Loucy (cell line): ENCODE measurements around the gene FAM83C.

Experiments used
- H2AFZ ChIP-seq: fragments of 200-600 bp; sonication (generic); 2 replicates; pipeline ENCODE4 v1.6.0; 2016; ENCODE audit warnings: antibody characterized with exemption, mild to moderate bottlenecking, low read length, moderate library complexity
- H3F3A ChIP-seq: fragments of 200-600 bp; 2 replicates; pipeline ENCODE4 v1.6.0; 2016; ENCODE audit warnings: antibody characterized with exemption, low read depth, mild to moderate bottlenecking
- H3K27me3 ChIP-seq: fragments of 200-600 bp; sonication (generic); 2 replicates; pipeline ENCODE4 v1.6.1; 2014; ENCODE audit warnings: low read length, mild to moderate bottlenecking; ENCODE audit not compliant: insufficient read depth, poor library complexity, severe bottlenecking
- H3K36me3 ChIP-seq: fragments of 200-600 bp; sonication (generic); 2 replicates; pipeline ENCODE4 v1.6.1; 2016; ENCODE audit warnings: low read length; ENCODE audit not compliant: insufficient read depth
- H3K4me1 ChIP-seq: fragments of 200-600 bp; sonication (generic); 2 replicates; pipeline ENCODE4 v1.5.1; 2014; ENCODE audit warnings: low read length, mild to moderate bottlenecking; ENCODE audit not compliant: insufficient read depth, poor library complexity, severe bottlenecking
- H3K4me2 ChIP-seq: fragments of 200-600 bp; sonication (generic); 2 replicates; pipeline ENCODE4 v1.6.0; 2014; ENCODE audit warnings: antibody characterized with exemption, low read length, low read depth, mild to moderate bottlenecking; ENCODE audit not compliant: poor library complexity, severe bottlenecking
- H3K4me3 ChIP-seq: fragments of 200-600 bp; sonication (generic); 2 replicates; pipeline ENCODE4 v1.5.1; 2014; ENCODE audit warnings: low read length, mild to moderate bottlenecking, mixed read lengths; ENCODE audit not compliant: poor library complexity, severe bottlenecking
- H3K79me2 ChIP-seq: fragments of 200-600 bp; sonication (generic); 2 replicates; pipeline ENCODE4 v1.6.1; 2014; ENCODE audit warnings: low read length; ENCODE audit not compliant: insufficient read depth
- H3K9ac ChIP-seq: fragments of 200-600 bp; sonication (generic); 2 replicates; pipeline ENCODE4 v1.6.0; 2014; ENCODE audit warnings: mild to moderate bottlenecking, low read depth, low read length, moderate library complexity; ENCODE audit not compliant: poor library complexity, severe bottlenecking
- H3K9me2 ChIP-seq: fragments of 200-600 bp; sonication (generic); replicated peaks from 2 replicates; pipeline ENCODE4 v1.6.1; 2016; ENCODE audit warnings: low read depth, low read length, mixed read lengths
- H3K9me3 ChIP-seq: fragments of 200-600 bp; sonication (generic); 2 replicates; pipeline ENCODE4 v1.6.1; 2014; ENCODE audit warnings: mild to moderate bottlenecking, antibody characterized with exemption, low read length, low read depth; ENCODE audit not compliant: insufficient read depth
- H4K20me1 ChIP-seq: fragments of 200-600 bp; sonication (generic); 2 replicates; pipeline ENCODE4 v1.6.0; 2014; ENCODE audit warnings: antibody characterized with exemption, low read length, mild to moderate bottlenecking; ENCODE audit not compliant: insufficient read depth, poor library complexity, severe bottlenecking
- CTCF ChIP-seq: fragments of 200-600 bp; sonication (generic); conservative IDR thresholded peaks from 2 replicates; pipeline ENCODE4 v1.5.1; 2014; ENCODE audit warnings: mild to moderate bottlenecking, antibody characterized with exemption, low read length
- EZH2phosphoT487 ChIP-seq: fragments of 200-600 bp; IDR thresholded peaks from 2 replicates; pipeline ENCODE4 v1.6.1; 2018; ENCODE audit warnings: antibody characterized with exemption, mild to moderate bottlenecking, moderate library complexity, borderline replicate concordance

FAM83C gene

GRCh38 chr20:35286899-35287508 is 5.2 kb downstream of the FAM83C start:
- peaks cover 24% of the 10 kb centered on the region for H3K79me2 ChIP-seq
- peaks cover 24% of the 10 kb centered on the region for H4K20me1 ChIP-seq
- no peaks in the 10 kb centered on the region for H3K27me3 ChIP-seq
- H3K9ac ChIP-seq: no peak overlapping the region
- no peaks in the 10 kb centered on the region for H3F3A ChIP-seq
- H3K9me3 ChIP-seq: no peaks in the 10 kb centered on the region
- H3K4me1 ChIP-seq: peaks cover 14% of the 10 kb centered on the region
- peaks cover 3% of the 10 kb centered on the region; the same call in 1 of the 2 replicates for H3K36me3 ChIP-seq
- H3K4me3 ChIP-seq: no peak overlapping the region
- H2AFZ ChIP-seq: no peak overlapping the region
- H3K4me2 ChIP-seq: no peak overlapping the region
- TF ChIP-seq CTCF: no peak
- no peak for TF ChIP-seq EZH2phosphoT487
- H3K9me2 ChIP-seq: no peaks in the 10 kb centered on the region

DNA sequence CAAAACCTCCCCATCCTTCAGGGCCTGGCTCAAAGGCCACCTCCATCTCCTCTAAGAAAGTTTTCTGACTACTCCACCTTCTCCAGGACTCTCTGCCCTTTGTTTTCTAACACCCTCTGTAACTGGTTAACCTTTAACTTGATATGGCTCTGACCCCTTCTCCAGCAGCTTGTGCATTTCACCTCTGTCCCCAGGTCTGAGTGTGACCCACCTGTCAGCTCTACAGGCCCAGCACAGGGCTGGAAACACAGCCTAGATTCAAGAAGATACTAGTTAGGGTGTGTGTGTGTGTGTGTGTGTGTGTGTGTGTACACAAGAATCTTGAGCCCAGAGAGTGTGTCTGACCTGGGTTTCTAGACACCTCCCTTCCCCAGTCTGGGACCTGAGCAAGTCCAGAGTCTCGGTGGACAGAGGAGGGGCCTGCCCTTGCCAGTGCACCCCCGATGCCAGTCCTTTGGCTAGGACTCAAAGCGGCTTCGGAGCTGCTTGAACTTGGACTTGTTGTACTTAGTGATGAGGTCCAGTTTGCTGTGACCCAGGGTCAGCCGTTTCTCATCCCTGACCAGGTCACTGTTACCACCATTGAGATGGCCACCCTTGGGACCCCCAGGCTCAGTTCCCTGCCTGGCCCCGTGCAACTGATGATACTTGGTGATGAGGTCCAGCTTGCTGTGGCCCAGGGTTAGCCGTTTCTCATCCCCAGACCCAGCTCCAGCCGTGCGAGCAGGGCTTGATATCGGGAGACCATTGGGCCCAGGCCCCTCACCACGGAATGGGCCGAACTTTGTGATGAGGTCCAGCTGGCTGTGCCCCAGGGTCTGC is 5.9 kb downstream of the FAM83C start:
- Histone ChIP-seq H4K20me1 (peaks cover 28% of the 10 kb centered on the region), H3K27me3 (no peaks in the 10 kb centered on the region), H3K79me2 (peaks cover 31% of the 10 kb centered on the region), H3K4me1 (peaks cover 14% of the 10 kb centered on the region), H3K9me2 (no peaks in the 10 kb centered on the region), H3K9me3 (no peaks in the 10 kb centered on the region), H3K4me3 (no peak overlapping the region), H2AFZ (no peak overlapping the region), H3K4me2 (no peak overlapping the region), H3K36me3 (peaks cover 7% of the 10 kb centered on the region; the same call in 1 of the 2 replicates), H3K9ac (no peak overlapping the region), H3F3A (no peaks in the 10 kb centered on the region)
- TF ChIP-seq EZH2phosphoT487 (no peak), CTCF (no peak)

DNA sequence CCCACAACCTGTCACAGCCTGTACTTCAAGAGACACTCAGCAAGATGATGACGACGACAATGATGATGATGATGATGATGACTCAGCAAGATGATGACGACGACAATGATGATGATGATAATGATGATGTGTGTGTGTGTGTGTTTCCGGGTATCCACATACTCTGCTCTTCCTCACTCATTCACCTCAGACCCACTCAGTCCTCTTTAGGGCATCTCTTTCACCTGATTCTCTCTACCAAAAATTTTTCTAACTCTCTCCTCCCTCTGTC is 6.5 kb downstream of the FAM83C start:
- peaks cover 9% of the 10 kb centered on the region; the same call in 1 of the 2 replicates for H3K36me3 ChIP-seq
- H3K27me3 ChIP-seq: no peaks in the 10 kb centered on the region
- H3K4me3 ChIP-seq: no peak overlapping the region
- H4K20me1 ChIP-seq: peaks cover 28% of the 10 kb centered on the region
- H3K9me2 ChIP-seq: no peaks in the 10 kb centered on the region
- H2AFZ ChIP-seq: no peak overlapping the region
- H3K4me1 ChIP-seq: peaks cover 14% of the 10 kb centered on the region
- H3K4me2 ChIP-seq: no peak overlapping the region
- no peak for TF ChIP-seq EZH2phosphoT487
- TF ChIP-seq CTCF: no peak
- no peak overlapping the region for H3K9ac ChIP-seq
- no peaks in the 10 kb centered on the region for H3F3A ChIP-seq
- H3K9me3 ChIP-seq: no peaks in the 10 kb centered on the region
- H3K79me2 ChIP-seq: peaks cover 34% of the 10 kb centered on the region
